HFFc6 (cell line): ENCODE measurements around the gene EIF4E3. TPM values are rescaled to one million over a fixed set of nuclear protein-coding genes. Genes with fewer than 3 reads are reported as not detected.

Experiments used
- DNase-seq: peaks from one replicate; pipeline ENCODE4 v3.0.0-alpha.2; 2018
- H3K27ac Mint-ChIP-seq: 2 replicates; pipeline ENCODE4 v1.8.0; 2020; ENCODE audit warnings: mild to moderate bottlenecking, mixed read lengths
- H3K27me3 Mint-ChIP-seq: 2 replicates; pipeline ENCODE4 v1.8.0; 2021; ENCODE audit warnings: mild to moderate bottlenecking, moderate library complexity, mixed read lengths; ENCODE audit not compliant: insufficient read depth
- H3K36me3 Mint-ChIP-seq: 2 replicates; pipeline ENCODE4 v1.8.0; 2021; ENCODE audit warnings: low read depth, mixed read lengths
- H3K4me1 Mint-ChIP-seq: 2 replicates; pipeline ENCODE4 v1.8.0; 2020; ENCODE audit warnings: low read depth, mixed read lengths
- H3K4me3 Mint-ChIP-seq: 2 replicates; pipeline ENCODE4 v1.8.0; 2020; ENCODE audit warnings: mild to moderate bottlenecking, moderate library complexity, mixed read lengths
- H3K9me3 Mint-ChIP-seq: 2 replicates; pipeline ENCODE4 v1.8.0; 2020; ENCODE audit warnings: mild to moderate bottlenecking, mixed read lengths
- total RNA-seq, 6 experiments: library from RNA; stranded (reverse); fragmentation: NEBNext Ultra II Directional; extraction: Animal tissue kit (Norgen Biotek cat#: 25700); gene quantifications; 2 replicates in 1 of 6; 3 replicates in 5 of 6; pipeline ENCODE4 v1.2.3, GENCODE V29; 2021
- TF ChIP-seq, protein P1 (sequence below): fragments of 200-600 bp; sonication (generic); IDR thresholded peaks from 2 replicates; pipeline ENCODE4 v1.5.0; 2021; ENCODE audit warnings: antibody characterized with exemption, mild to moderate bottlenecking

The EIF4E3 gene
- total RNA-seq, 6 experiments from 2014 or later: 0.65 to 1.1 (median 0.94) TPM

DNA sequence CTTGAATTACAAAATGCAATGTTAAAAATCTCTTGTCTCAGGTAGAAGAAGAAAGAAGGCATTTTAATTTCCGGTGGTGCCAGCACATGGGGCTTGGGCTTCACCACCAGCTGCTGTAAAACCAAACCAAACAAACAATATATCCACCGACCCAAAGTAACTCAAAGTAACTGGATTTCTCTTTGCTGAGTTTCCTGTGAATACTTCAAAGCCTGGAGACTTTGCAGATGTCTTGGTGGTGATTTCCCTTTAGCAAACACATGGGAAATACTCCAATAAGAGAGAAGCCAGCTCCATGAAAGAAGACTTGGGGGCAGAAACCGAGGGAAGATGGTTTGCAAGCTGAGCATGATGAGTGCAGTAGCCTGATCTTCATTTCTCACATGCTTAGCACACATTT lies 62.6 kb downstream of the EIF4E3 start:
- H3K4me1 Mint-ChIP-seq: 0 out of 2 replicates have a peak, but pooled peaks cover 6% of the 10 kb centered on the region
- TF ChIP-seq, protein P1, sequence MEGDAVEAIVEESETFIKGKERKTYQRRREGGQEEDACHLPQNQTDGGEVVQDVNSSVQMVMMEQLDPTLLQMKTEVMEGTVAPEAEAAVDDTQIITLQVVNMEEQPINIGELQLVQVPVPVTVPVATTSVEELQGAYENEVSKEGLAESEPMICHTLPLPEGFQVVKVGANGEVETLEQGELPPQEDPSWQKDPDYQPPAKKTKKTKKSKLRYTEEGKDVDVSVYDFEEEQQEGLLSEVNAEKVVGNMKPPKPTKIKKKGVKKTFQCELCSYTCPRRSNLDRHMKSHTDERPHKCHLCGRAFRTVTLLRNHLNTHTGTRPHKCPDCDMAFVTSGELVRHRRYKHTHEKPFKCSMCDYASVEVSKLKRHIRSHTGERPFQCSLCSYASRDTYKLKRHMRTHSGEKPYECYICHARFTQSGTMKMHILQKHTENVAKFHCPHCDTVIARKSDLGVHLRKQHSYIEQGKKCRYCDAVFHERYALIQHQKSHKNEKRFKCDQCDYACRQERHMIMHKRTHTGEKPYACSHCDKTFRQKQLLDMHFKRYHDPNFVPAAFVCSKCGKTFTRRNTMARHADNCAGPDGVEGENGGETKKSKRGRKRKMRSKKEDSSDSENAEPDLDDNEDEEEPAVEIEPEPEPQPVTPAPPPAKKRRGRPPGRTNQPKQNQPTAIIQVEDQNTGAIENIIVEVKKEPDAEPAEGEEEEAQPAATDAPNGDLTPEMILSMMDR: no peak
- DNase-seq: no peak
- peaks cover 7% of the 10 kb centered on the region for H3K36me3 Mint-ChIP-seq
- peaks cover 21% of the 10 kb centered on the region for H3K27me3 Mint-ChIP-seq
- no peak overlapping the region for H3K4me3 Mint-ChIP-seq
- H3K9me3 Mint-ChIP-seq: peaks cover 9% of the 10 kb centered on the region
- no peak overlapping the region for H3K27ac Mint-ChIP-seq

DNA sequence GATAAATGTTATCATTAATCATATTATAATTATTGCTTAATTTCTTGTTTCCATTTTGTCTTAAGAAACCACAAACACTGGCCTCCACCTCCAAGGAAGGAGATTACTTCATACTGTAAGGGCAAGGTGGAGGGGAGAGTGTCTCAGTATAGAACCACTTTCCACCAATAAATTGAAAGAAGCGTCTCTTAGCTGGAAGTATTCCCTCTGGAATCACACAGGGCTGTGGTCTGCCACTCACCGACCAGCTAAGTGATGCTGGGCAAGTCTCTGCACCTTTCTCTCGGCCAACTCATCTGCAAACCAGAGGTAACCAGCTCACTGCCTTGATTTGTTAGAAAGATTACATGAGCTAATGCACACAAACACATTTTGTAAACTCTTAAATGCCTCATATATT lies 63.1 kb downstream of the EIF4E3 start:
- no peak for DNase-seq
- no peak overlapping the region for H3K4me3 Mint-ChIP-seq
- peaks cover 16% of the 10 kb centered on the region for H3K27me3 Mint-ChIP-seq
- H3K36me3 Mint-ChIP-seq: peaks cover 7% of the 10 kb centered on the region
- H3K9me3 Mint-ChIP-seq: peaks cover 9% of the 10 kb centered on the region
- TF ChIP-seq, protein P1: no peak
- no peak overlapping the region for H3K27ac Mint-ChIP-seq
- H3K4me1 Mint-ChIP-seq: 0 out of 2 replicates have a peak, but pooled peaks cover 6% of the 10 kb centered on the region

GRCh38 chr3:71659864-71660591 lies 65.2 kb downstream of the EIF4E3 start:
- TF ChIP-seq, protein P1: no peak
- Mint-ChIP-seq H3K4me1 (0 out of 2 replicates have a peak, but pooled peaks cover 6% of the 10 kb centered on the region), H3K27me3 (peaks cover 4% of the 10 kb centered on the region), H3K9me3 (no peaks in the 10 kb centered on the region), H3K36me3 (no peaks in the 10 kb centered on the region), H3K27ac (no peak overlapping the region), H3K4me3 (no peak overlapping the region)
- no peak for DNase-seq

DNA sequence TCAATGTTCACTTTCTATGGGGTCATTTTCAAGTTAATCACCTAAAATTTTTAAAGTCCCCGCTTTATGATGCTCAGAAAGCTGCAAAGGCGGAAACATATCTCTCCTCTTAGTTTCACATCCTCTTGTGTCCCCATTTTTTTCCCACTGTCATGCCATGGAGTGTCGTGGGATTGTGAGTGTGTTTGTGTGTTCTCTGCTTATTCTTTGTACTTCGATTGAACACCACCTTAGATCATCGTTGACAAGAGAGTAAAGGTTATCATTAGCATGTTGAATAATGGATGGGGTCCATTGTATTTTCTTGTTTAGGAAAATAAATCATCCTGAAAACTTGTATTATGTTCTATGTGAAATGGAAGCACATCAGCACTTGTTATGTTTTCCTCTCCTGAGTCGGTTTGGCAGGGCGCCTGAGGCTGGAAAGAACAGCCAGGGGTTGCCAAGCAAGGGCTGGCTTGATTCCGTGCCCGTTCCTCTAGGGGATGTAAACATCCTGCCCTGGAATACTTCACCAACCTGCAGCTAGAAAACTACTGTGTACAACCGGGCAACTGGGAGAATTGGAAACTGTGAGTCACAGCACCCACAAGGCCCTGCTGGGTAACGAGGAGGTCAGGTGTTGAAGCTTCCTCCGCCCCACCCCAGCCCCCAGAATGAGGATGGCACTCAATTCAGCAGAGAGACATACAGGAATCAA lies 67.2 kb downstream of the EIF4E3 start:
- DNase-seq: no peak
- Mint-ChIP-seq H3K36me3 (no peaks in the 10 kb centered on the region), H3K27me3 (peaks cover 4% of the 10 kb centered on the region), H3K4me3 (no peak overlapping the region), H3K4me1 (peaks cover 22% of the 10 kb centered on the region; the same call in 1 of the 2 replicates), H3K9me3 (no peaks in the 10 kb centered on the region), H3K27ac (no peak overlapping the region)
- TF ChIP-seq, protein P1: no peak

- Mint-ChIP-seq H3K36me3 (no peaks in the 10 kb centered on the region), H3K4me3 (no peak overlapping the region), H3K4me1 (peaks cover 23% of the 10 kb centered on the region; the same call in 1 of the 2 replicates), H3K9me3 (no peaks in the 10 kb centered on the region), H3K27me3 (peaks cover 2% of the 10 kb centered on the region), H3K27ac (no peak overlapping the region)
- DNase-seq: no peak
- TF ChIP-seq, protein P1: no peak
Measured at GRCh38 chr3:71655061-71655460, 70.1 kb downstream of the EIF4E3 start.
